GM21529 (cell line): Measurements from ENCODE around the gene PRPS1L1.

ENCODE experiments used
- ATAC-seq: cut with Tn5 transposase; IDR thresholded peaks from one replicate; pipeline ENCODE4 v1.9.1; 2021; ENCODE audit not compliant: unreplicated experiment

The PRPS1L1 gene

DNA sequence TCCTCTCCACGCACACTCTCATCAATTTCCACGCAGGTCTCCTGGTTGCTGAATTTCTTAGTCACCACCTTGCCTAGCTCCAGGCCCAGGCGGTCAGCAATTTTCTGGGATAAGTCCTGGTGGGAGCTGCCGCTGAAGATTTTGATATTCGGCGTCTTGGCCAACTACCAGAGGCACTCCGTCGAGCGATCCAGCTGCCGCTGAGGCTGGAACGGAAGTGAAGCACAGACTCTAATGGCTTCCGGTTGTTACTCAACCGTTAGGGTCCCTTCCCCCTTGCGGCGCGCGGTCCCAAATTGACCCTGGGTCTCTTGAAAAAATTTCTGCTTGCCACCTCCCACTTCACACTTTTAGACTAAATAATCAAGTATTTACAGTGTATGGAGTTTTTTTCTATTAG lies at the start of gene PRPS1L1:
Gene PRPS1L1, minus strand, starts transcription at position 219 of the 400 bp plus-strand sequence.
- no peak for ATAC-seq

DNA sequence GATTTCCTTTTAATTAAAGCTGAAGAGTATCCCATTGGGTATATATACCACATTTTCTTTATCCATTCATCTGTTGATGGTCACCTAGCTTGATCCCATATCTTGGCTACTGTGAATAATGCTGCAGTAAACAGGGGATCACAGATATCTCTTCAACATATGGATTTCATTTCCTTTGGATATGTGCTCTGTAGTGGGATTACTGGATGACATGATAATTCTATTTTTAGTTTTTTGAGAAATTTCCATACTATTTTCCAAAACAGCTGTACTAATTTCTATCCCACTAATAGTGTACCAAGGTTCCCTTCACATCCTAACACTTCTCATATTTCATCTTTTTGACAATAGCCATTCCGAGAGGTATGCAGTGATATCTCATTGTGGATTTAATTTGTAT lies 48.8 kb upstream of the PRPS1L1 start:
- no peak for ATAC-seq

DNA sequence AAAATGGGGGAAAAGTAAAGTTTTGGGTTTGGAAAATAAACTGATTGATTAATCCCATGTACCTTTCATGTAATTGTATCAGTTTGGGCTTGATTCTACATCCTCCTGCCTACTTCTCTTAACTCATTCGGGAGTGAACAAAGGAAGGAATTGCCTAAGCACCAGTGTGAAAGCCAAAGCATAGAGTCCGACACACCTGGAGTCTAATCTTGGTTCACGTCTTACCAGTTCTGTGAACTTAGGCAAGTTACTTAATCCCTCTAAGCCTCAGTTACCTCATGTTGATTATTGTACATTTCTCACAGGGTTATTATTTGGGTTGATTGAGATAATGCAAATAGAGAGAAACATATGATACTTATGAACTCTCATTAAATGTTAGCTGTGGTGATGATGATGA lies 41.1 kb upstream of the PRPS1L1 start:
- ATAC-seq: no peak

DNA sequence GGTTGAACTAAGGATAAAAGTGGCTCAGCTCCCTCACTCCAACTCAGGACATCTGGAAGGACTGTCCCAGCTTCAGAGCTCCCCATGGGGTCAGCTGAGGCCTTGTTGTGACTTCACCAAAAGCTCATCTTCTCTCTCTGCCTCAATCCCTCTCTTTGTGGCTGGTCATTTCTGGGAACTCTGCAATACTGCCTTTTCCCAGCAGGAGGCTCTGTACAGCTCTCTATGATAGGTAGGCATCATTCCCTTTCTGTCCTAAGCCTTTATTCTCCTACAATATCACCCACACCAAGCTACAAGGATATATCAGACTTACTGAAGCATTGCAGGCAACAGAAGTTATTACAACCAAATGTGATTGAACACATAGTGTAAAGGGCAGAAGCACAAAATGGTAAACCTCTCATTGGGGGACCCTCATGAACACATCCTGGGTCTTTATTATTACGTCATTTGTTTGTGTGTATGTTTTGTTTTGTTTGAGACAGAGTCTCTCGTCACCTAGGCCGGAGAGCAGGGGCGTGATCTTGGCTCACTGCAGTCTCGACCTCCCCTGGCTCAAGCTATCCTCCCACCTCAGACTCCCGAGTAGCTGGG lies 36.7 kb upstream of the PRPS1L1 start:
- ATAC-seq: peak; percentile 71

DNA sequence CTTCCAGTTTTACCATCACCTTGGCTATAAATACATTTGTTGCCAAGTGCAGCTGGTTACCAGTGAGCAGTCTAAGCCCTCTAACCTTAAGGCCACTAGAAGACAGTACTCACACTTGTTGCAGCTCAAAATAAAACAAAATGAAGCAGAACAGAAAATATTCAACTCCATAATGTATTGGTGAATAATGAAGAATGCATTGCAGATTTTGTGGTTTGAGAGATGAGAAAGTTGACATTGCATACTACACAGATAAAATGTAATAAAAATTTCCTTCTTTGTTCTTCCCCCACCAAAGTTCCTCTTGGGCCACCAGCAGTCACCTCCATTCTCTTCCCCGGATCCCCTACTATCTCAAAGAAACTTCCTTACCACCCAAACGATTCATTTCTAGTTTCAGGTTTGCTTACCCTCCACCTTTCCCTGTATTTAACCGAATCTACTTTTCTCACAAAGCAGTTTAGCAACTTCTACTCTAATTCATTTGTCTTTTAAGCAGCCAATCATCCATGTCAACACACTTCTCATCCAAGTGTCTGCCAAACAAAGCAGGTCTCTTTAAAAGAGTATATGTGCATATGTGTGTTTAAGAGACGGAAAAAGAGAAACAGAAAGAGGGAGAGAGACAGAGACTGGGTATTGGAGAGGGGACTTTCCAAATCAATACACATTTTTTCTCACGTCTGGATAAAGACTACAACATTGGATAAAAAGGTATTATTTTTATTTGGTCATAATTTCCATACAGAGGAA lies 35.7 kb upstream of the PRPS1L1 start:
- ATAC-seq: no peak

DNA sequence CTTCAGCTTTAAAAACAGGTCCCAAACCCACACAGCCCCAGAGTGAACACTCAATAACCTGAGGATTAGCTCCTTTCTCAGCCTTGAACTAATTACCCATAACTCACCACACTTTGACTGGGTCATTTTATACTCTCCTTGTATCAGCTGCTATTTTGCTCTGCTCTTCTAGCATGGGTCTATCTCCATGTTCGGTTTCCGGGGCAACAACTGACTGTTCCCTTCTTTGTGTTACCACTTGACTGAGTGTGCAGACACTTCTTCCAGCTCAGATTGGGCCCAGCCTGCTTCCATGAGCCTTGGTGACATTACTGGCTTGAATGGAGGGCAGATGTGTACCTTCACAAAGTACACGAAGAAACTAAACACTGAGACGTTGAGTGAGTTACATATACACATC lies 31.5 kb upstream of the PRPS1L1 start:
- ATAC-seq: no peak

DNA sequence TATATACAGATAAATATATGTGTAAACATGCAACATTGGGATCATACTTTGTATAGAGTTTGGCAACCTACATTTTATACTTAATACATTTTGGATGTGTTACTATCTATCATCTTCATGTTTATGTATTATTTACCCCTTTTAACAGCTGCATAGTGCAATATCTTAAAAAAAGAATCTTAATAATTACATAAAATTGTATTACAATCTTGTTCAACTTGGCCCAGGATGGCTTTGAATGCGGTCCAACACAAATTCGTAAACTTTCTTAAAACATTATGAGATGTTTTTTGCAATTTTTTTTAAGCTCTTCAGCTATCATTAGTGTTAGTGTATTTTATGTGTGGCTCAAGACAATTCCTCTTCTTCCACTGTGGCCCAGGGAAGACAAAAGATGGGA lies 26.3 kb upstream of the PRPS1L1 start:
- ATAC-seq: no peak

DNA sequence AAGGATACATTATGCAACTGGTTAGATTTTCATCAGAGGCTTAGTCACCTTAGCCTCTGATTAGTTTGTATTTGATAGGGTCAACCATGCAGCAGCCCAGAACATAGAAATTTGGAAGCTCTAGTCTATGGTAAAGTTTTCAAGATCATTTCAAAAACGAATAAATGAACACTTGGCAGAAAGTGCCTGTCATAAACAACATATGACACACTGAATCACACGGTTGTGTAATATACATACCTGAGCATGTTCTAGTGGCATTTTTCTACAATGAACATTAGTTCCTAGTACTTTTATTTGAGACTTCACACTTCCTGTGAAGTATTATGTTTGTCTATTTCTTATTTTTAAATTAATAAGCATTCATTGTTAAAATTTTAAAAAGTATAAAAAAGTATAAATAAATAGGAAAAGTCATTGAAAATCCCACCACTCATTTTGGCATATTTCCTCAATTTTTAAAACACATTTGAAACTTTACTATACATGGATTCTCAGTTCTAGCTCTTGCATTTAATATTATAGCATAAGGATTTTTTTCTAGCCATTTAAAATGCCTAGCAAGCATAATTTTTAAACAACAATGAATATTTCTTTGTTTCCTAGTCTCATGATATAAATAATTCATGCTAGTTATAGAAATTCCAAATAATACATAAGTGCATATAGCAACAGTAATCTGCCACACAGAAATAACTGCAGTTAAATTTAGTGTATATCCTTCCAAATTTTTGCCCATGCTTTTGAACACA lies 25.7 kb upstream of the PRPS1L1 start:
- no peak for ATAC-seq

DNA sequence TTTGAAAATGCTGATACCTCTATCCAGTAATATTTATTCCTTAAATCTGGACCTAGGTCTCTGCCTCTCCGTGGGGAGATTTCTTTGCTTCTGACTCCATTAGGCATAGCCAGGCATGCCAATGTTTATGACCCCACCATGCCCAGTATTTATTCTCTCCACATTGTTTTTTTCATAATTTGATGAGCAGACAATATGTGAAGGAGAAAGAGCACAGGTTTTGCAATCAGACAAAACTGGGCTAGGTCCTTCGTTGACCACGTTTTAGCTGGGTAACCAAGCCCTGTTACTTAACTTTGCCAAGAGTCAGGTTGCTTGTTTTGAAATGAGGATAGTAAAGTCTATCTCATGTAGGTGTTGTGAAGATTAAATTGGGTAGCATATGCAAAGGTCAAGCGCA lies 21.6 kb upstream of the PRPS1L1 start:
- ATAC-seq: no peak

DNA sequence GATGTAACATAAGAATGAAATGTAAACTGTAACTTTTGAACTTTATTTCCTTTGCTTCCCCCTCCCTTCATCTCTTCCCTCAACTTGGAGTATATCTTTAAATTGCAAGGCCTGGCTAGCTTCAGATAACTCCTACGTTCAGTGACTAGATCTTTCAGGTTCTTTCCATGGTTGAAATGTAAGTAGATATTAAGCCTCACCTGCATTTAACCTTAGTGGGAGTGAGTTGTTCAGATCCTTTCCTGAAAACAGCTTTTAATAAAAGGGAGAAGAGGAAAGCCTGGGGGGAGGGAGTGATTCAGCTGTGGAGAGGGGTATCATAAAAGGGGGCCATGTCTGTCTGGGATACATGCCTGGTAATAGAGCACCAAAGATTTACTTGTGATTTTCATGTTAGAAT lies 19.0 kb upstream of the PRPS1L1 start:
- no peak for ATAC-seq

DNA sequence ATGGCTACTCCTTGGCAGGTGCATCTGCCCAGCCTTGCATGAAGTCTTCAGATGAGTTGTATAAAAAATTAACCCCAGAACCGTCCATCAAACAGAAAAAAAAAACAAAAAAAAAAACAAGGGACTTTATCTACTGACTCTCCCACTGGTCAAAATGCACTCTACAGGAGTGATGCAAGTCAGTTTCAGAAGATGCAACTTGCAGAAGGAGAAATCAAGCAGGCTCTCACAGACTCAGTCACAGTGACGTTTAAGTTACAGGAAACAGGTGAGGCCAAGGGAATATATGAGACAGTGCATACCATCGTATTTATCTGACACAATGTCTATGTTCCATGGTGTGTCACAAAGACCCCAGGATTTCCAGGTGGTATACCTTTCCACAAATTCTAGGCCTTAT lies 17.5 kb upstream of the PRPS1L1 start:
- no peak for ATAC-seq

DNA sequence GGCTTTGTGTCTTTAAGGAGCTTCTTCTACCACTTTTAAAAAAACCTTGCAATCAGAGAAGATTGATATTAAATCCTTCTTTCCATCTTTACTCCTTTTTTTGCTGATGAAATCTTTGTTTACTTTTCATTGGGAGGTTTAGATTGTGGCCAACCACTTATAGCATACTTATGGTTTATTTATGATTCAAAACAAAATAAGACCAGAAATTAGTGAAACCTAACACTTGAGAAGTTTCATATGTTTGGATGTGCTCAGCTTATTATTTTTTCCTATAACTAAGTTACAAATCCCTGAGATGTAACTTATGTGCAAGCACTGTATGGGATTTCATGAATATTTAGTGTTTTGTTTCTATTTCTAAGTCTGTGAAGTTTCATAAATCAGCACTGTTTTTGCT lies 13.5 kb upstream of the PRPS1L1 start:
- no peak for ATAC-seq

DNA sequence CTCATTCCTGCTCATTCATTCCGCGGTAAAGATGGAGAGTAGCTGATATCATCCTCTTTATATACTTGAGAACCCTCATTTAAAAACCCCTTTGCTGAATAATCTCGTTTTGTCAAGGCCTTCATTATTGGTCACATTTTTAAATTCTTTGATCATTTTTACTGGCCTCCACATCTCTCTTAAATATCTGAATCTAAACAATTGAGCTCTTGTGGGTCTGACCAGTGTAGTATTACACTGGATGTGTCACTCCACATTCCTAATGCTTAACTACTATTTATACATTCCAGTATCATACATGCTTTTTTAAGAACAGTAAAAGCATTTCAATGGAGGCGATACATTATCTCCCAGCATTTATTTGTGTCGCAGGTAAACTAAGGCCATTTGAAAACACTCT lies 12.6 kb upstream of the PRPS1L1 start:
- no peak for ATAC-seq

DNA sequence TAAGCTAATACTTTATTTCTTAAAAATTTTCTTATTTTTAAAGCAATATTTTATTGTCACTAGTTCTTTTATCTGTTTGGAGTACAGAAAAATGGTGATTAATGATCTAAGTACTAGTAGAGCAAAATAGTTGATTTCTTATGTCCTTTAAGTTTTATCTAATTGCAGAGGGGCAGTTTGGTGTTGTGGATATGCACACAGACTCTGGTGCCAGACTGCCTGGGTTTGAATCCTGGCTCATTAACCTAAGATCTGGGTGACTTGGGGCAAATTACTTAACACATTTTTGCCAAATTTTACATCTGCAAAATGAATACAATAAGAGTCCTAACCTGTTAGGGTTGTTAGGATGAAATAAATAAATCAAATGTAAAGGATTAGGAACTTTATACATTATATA lies 10.7 kb upstream of the PRPS1L1 start:
- no peak for ATAC-seq

DNA sequence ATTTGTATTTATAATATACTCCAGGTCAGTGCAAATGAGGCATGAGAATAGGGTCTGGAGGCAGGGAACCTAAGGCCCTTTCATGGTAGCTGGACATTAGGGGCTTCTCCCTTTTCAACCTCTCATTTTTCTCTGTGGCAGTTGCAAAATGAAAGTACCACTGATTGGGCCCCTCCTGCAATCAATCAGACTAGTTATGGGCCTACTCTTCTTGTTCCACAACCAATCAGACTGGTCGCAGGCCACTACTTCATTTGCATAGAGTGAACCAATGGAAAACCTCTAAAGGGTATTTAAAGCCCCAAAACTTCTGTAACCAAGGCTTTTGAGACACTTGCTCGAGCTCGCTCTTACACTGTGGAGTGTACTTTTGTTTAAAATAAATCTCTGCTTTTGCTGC lies 10.0 kb upstream of the PRPS1L1 start:
- ATAC-seq: no peak

DNA sequence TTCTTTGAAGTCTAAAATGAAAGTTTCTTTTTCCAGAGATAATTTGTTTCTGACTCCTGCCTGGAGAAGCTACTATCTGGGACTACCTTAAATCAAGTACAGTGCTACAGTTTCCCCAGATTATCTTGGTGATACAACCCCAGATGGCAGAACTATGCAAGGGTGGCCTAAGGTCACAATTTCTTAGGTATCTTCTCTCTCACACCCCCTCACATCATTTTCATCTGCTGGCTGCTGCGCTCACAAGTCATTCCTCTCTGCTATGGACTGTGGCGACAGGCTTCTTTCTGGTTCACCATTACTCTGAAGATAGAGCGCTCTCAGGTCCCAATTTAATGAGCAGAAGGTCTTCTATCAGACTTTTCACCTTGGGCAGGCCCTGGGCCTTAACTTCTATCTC lies 9.1 kb upstream of the PRPS1L1 start:
- no peak for ATAC-seq

DNA sequence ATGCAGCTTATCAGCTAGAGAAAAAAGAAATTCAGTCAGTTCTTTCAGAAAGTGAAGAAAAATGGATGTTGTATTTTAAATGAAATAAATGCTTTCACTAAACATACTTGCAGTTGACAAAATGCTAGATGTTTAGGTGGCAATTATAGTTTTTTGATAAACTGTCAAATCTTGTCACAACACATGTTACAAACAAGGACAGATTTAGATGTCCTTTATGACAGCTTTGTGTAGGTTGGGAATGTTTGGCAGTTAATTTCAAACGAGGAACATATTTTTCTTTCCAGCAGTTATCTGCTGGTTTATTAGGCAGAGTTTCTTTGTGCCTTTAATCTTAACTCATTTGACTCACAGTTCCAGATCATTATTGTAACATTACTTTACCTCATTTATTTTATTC lies 3.1 kb upstream of the PRPS1L1 start:
- no peak for ATAC-seq

DNA sequence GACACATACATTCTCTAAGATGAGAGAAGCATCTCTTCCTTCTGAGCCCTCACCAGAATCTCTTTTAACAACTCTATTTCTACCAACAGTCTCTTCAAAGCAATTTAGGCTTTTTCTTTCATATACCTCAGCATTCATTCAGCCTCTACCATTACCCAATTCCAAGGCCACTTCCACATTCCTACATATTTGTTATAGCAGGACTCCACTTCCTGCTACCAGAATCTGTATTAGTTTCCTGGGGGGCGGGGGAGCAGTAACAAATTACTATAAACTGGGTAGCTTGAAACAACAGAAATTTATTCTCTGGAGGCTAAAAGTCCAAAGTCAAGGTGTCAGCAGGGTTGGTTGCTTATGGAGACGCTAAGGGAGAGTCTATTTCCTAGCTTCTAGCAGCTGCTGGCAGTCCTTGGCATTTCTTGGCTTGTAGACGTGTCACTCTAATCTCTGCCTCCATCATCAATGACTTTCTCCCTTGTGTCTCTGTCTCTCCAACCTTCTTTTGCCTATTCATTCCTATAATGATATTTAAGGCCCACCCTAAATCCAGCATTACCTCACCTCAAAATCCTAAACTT lies 7.4 kb downstream of the PRPS1L1 start:
- no peak for ATAC-seq

DNA sequence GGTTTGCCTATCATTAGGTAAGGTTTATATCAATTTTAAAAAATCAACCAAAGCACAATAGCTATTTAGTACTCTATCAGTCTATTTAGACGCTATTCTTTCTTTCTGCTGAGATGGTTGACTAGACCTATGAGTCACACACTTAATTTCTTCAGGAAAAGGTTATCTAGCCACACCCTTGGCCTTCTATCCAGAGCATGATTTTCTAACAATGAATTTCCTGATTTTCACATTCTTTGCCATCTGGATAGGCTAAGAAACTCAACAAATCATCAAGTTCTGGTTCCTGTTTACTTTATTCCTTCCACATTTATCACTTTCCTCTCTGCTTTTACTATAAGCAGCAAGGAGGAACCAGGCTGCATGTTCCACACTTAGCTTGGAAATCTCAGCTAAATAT lies 8.1 kb downstream of the PRPS1L1 start:
- ATAC-seq: no peak

DNA sequence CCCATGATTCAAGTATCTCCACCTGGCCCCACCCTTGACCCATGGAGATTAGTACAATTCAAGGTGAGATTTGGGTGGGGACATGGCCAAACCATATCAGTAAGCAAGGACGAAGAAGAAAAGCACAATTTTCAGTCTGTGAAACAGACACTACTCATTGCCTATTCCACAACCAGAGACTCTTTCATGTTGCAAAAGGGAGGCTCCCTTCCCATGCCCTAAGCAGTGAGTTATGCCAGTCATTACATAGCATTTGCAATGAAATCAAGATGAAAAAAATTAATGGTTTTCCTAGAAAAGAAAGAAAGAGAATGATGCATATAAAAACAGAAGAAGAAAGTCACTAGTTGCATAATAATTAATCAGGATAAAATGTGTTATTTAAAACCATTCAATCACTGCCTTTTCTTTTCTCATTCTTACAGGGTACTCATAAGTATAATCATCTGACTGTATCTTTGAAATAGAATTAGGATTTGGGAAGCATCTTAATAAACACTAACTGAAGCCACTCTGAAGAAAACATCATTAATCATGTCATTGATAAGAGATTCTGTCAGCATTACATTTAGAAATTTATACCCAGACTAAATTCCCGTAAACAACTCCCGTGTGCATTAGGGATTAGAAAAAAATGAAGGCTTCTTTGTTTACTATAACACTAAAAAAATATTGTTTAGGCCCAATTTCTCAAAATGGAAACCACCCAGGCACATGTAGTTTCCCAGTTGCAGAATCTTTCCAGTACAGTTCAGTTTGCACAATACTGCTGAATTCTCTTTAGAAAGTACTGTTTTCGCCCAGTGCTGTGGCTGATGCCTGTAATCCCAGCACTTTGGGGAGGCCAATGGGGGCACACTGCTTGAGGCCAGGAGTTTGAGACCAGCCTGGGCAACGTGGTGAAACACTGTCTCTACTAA lies 9.1 kb downstream of the PRPS1L1 start:
- no peak for ATAC-seq
